HG03442 (cell line): ENCODE results near the gene GAREM1.
"Not testable (repeated sequence)": the region's sequence is repeated elsewhere in the genome, so short reads cannot be mapped to it uniquely, and the experiment has no call there.

Experiments
- ATAC-seq: cut with Tn5 transposase; IDR thresholded peaks from one replicate; pipeline ENCODE4 v1.9.1; 2021; ENCODE audit warnings: mild to moderate bottlenecking, moderate library complexity; ENCODE audit not compliant: unreplicated experiment

GAREM1 gene

DNA sequence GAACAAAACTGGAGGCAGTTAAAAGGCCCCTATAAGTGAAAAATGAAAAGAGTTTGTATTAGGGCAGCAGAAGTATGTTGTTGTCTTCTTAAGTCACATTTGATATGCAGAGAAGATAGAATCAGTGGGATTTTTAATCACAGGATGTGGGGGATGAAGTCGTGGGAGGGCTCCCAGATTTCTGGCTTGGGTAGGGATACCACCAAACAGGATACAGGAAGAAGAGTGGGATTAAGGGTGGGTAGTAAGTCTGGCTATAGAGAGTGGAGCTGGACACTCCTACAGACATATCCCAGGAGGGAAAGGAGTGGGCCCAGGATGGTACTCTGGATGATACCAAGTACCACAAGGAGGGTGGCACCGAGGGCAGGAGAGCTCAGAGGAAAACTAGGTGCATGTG is 99.3 kb downstream of the GAREM1 start:
- no peak for ATAC-seq

DNA sequence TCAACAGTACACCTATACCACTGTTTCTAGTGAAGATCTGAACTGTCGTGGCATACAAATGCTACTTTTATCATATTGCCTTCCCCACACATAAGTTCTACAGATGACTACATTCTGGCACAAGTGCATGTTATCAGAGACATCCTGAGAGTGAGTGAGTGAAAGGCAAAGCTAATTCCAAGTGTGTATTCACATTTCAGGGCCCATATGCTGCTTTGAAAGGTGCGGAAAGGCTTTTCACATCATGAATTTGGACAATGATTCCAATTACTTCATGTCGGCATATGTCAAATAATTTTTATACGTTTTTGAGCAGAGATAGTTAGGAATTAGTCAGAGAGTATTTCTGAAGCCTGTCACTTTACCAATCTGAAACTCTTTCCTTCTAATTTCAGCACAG is 101.7 kb downstream of the GAREM1 start:
- ATAC-seq = no peak

DNA sequence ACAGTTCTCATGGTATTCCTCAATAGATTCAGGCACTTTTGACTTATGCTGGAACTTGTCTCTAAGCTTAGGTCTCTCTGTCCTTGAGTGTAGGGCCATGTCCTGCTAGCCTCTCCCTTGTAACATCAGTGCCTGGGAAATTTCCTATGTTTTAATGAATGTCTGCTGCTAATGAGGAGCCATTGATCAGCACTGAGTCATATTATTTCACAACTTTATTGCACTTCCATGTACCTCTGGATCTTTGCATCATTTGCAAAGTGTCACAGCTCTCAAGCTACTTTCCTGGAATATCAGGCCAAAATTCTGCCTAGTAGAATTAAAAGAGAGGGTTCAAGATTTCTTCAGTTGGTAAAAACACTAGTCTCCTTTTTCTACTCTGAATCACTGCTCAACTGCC is 102.5 kb downstream of the GAREM1 start:
- no peak for ATAC-seq

DNA sequence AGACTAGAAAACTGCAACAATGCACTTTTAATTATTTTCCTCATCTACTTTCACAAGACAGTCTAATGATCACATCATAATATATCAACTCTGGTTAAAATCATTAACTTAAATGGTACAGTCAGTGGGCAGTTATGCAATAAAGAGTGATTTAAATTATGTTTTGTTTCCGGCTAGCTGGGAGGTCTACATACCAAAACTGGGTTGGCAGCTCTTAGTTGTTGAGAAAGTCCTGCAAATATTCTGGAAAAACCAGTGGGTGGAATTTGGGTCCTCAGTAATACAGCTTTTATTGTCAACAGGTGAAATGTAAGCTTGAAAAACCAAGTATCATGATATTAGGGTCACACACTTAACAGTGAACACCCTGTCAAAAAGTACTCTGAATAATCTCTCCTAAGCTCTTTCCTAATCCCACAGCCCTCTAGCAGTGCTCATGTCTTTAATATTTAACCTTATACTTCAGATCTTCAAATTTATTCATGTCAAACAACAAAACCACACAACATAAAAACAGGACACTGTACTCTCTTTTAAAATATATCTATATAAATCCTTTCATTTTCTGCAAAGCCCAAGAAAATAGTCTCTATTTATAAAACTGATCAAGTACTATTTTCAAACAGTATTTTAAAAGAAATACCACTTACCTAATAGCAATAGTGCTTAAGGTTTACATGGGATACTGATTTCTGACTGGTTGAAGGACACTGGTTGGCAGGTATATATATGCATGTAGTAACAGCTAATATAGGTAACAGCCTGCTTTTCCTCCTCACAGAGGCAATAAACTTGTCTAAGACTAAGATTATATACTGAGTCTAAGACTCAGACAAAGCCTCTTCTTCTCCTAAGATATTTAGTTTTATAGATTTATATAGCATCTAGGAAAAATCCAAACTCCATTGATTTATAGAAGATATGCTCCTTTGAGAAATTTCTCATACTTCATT is 103.8 kb downstream of the GAREM1 start:
- ATAC-seq = no peak

DNA sequence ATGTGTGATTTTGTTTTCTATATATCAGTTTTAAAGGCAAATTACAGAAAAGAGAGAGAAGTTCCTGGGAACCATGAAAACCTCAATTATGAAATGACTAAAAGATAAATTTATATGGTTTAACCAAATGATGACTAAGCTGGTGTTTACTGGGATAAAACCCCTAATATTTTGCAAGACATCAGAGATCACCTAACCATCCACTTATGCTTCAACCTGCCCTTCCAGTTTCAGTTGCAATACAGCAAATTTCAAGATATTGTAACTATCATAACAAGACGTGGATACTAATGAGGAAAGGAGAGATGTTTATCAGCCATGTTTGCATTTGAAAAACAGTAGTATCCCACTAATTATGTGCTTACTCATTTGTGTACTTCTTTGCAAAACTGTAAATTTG is 108.2 kb downstream of the GAREM1 start:
- no peak for ATAC-seq

DNA sequence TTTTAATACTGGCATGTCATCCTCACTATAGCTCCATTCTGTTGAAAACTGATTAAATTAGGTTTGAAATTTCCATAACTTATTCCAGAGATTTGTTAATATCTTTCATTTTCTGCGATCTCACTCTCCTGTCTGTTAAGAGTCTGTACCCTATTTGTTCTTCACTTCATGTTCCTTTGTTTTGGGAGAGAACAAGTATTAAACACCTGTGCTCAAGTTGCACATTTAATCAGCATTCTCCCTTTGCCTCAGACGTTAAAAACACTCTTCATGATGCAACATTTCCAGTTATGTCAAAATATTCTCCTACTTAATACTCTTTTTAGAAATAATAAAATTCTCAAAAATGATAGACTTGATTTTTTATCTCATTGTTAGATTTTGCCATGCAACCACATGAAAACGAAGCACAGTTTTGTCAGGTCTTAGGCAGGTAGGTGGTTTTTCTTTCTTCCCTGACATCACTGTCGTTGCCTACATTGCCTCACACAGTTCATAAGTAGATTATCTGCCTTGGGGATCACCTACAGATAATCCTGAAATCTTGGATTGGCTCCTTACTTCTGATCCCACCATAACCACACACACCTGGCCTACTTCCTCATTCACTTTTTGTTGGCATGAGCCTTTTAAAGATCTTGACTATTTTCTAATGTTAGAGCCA is 109.9 kb downstream of the GAREM1 start:
- no peak for ATAC-seq

DNA sequence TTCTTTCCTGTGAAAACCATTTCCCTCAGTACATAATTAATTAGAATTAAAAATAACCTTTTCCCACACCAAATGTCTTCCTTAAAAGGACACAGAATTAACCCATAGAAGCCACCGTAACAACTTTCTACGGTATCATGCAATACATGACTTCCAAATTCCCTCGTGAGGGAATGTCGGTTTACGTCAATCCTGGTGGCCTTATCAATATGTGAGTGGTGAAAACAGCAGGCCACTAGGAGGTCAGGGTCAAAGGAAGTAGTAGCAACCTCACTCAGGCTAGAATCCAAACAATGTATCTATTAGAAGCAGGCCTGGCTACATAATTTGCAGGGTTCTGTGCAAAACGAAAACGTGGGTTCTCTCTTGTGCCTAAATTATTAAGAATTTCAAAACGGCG is 112.2 kb downstream of the GAREM1 start:
- no peak for ATAC-seq

DNA sequence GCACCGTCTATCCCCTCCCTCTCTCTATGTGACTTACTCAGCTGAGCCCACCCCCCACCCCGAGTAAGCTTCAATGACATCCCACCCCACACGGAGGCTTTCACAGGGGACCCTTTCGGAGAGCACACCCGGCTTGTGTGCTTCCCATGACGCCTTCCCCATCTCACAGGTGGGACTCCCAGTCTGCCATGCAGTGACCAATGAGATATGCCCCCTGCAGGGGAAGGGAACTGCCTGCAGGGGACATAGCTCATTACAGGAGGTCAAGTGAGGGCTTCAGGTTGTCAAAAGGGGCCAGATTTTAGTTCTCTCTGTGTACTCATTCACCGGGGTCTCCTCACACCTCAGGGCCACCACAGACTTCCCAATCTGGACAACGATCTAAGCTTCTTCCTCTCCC is 112.6 kb downstream of the GAREM1 start:
- ATAC-seq = no peak

DNA sequence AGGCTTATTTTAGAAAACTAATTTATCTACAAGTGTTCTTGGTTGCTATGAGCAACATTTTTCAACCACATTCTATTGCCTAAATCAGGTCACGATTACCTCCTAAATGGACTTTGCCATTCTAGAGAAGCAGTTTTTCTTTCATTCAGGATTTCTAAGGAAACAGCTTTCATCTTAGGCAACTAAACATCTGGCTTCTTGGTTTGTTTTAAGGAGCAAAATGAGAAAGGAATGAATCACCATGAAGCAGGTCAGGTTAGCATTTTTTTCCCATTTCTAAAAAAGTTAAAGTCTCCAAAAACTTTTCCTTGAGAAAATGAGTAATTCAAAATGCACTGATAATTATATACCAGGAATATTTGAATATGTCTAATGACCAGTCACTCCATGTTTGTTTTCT is 114.8 kb downstream of the GAREM1 start:
- no peak for ATAC-seq

DNA sequence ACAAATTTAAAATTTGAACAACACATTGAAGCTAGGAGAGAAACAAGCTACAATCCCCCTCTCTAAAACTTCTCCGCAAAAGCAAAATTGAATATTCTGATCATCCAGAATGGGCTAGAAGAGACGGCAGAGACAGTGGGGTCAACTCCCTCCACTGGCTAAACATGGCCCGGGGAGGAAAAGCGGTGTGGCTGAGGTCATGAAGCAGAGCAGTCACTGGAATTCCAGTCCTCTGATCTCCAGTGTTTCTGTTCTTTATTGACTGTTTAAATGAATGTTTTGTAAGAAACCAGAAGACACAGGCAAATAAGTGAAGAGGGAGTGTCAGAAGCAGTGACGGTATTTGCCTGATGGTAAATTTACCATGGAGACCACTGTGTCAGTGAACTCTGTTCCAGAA is 116.2 kb downstream of the GAREM1 start:
- ATAC-seq = no peak

DNA sequence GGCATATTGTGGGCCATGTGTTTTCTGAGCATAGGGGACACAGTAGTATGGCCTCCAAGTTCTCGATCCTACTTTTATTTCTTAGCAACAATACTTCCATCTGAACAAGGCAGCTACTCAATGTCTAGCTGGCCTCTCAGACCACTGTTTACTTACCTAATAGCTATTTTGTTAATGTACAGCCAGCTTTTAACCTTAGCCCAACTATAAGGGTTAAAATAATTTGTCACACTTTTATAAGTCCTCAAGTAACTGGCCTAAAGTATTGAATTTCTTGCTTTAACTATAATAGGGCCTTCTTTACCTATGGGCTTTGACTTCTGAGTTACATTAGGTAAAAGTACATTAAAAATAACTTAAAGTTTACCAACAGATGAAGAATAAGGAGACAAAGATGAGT is 117.4 kb downstream of the GAREM1 start:
- no peak for ATAC-seq

DNA sequence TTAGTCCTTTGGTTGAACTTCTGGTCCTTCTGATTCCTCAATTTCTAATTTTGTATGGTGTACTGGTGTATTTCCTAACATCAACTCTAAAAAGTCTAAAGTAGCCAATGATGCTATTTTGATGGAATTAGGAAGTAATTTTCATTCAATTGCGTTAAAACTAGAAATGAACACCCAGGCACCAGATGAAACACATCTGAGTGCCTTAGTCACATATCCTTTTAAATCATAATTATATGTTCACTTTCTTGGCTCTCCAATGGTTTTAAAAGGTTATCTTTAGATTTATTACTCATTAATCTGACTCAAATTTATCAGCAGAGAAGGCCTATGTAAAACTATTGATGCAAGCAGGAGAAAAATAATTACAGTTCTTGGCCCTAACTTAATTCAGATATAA is 119.7 kb downstream of the GAREM1 start:
- ATAC-seq = no peak

DNA sequence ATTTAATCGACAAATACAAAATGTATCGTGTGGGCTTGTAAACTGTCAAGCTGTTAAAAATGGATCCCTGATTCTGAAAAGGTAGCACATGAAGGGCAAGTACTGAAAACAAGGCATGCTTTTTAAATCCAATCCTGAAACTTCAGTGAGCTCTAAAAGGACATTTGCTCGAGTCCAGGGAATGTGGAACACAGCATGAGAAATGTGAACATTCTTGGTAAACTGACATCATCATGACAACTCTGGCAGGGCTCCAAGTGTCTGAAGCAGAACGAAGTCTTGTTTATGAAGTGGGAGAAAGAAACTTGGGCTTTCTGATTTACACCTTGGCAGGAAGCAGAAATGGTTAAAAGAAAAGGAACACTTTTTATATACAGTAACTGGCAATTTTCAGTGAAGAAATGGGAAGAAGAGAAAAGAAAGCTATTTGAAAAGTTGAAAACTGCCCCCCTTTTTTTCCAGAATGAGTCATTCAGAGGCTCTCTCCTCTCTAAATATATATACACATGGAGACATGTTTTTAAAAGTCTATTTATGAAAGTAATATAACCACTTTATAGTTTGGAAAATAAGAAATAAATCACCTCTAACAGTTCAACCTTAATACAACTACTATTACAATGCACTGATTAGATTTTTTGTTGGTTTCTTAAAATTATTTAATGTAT is 120.8 kb downstream of the GAREM1 start:
- no peak for ATAC-seq

DNA sequence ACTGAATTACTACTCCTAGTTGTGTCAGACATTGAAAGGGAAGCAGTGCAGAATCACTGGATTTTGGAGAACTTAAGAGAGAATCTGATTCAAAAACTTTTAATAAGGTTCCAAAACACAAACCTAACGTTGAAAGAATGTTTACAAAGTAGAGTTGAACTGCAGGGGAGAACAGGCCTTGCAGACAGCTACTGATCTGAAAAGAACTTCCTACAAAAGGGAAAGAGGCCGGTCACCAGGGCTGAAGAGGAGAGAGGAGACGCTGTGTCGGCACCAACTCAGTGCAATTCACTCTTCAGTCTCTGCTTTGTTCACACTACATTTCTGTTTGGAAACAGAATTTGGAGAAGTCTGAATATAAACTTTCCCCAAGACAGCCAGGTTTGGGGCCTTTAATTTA is 124.0 kb downstream of the GAREM1 start:
- no peak for ATAC-seq

DNA sequence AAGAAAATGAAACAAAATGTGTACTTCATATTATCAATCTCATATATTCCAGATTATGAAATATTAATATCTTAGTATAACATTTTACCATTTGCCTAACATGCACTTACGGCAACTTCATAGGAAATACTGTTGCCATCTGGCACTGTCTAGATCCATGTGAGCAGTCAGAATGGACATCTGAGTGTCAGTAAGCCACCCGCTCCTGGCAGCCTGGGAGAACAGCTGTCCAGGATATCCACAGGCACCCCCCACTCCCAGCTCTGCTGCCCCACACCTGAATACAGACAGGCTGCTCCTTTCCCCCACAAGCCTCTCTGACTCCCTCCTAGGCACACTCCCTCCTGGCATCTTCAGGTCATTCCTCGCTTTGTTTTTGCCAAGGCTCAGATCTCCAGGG is 127.0 kb downstream of the GAREM1 start:
- ATAC-seq = no peak

DNA sequence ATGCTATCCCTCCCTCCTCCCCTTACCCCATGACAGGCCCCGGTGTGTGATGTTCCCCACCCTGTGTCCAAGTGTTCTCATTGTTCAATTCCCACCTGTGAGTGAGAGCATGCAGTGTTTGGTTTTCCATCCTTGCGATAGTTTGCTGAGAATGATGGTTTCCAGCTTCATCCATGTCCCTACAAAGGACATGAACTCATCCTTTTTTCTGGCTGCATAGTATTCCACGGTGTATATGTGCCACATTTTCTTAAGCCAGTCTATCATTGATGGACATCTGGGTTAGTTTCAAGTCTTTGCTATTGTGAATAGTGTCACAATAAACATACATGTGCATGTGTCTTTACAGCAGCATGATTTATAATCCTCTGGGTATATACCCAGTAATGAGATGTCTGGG is 129.6 kb downstream of the GAREM1 start:
- ATAC-seq = not testable (repeated sequence)

DNA sequence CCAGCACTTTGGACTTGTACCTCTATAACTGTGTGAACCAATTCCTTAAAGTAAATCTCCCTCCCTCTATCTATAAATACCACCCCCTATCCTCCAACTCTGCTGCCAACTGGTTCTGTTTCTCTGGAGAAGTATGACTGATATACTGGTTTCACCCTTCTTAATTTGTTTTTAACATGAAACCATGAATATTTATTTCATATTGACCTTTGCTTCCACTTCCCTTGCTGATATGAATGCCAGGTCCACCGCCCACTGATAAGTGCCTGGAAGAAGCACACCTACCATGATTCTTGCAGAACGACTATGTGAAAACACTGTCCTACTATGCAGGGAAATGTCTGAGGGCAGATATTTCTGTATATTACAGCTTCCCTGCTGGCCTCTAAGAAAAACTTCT is 131.6 kb downstream of the GAREM1 start:
- no peak for ATAC-seq

DNA sequence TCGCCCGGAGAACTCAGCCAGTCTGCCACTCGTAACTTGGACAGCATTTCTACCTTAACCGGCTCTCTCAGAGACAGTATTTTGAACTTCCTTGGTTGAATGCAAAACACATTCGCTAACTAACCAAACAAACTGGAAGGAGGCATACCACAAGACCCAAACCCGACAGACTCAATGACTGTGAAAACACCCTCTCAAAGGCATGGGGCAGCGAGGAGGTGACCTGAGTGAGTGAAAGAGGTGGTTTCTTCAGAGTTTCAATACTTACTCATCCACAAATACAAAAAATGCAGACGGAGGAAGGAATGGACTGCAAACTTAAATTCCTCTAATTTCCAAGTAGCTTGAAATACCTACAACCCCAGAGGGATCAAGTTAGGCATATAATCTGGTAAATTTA is 132.9 kb downstream of the GAREM1 start:
- ATAC-seq = no peak

DNA sequence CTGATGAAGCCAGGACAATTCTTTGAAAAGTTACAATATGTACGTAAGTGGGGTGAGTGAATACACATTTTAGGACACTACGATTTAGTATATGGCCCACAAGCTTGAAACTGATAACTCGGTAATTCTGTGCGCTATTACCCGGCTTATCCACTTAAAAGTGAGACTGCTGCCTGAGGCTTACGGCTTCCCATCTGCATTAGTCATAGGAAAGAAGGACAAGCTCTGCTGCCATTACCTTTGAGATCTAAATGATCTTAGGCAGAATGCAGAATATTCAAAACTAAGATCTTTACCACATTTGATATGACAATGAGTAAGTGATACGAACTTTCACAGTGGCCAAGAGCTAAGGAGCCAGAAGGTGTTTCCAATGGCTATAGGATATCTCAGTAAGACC is 133.3 kb downstream of the GAREM1 start:
- no peak for ATAC-seq

DNA sequence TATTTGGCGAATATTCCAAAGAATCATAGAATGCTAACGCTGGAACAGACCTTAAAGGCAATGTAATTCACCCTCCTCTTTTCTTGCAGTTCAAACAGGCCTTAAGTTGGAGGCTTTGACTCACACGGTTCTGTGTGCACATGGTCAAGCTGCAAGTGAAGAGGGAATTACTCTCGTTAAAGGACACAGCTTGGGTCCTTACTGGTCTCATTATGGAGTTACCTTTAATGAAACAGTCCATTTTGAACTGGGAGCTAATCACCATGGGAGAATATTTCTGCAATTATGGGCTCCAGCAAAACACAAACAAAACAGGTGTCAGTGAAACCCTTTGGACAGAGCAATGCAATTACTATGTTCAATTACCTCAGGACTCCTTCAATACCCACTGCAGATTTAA is 135.5 kb downstream of the GAREM1 start:
- no peak for ATAC-seq

DNA sequence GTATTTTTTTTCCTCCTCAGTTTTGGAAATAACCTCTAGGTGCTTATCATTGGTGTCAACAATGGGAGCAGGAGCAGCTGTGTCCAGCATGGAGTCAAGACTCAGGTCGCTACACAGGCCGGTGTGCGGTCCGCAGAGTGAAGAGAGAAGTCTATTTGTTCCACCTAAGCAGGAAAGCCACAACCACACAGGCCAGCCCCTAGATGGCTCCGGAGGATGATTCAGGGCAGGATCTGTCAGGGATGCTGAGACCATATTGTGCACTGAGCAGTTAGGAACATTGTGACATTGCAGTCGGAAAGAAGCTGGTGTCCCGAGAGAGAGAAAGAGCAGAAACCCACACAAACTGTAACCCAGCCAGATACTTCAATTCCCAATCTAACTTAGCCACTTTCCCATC is 136.9 kb downstream of the GAREM1 start:
- ATAC-seq = no peak

DNA sequence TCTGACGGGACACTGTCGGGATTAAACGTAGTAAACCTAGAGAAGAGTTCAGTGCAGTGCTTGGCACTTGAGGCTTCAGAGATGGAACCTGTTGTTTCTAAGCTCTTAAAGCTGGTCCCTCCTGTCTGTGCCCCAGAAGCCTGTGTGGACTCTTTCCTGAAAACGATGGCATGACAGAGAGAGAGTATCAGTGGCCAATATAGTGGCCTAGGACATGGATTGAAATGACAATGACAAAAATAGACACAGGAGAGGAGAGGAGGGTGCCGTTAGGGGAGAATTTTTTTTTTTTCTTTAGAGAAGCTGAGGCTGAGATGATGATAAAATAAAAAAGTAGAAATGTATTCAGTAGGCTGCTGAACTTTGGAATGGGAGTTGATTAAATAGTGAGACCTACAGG is 138.0 kb downstream of the GAREM1 start:
- no peak for ATAC-seq
